Liver (tissue), 3 donors: ENCODE measurements around the gene SNX10.

Experiments
- GABPA ChIP-seq, 2 donors: IDR thresholded peaks in 1 of 2; conservative IDR thresholded peaks in 1 of 2; 2 replicates each; pipeline ENCODE4 v1.6.1; 2016; ENCODE audit warnings: antibody characterized with exemption in 2 of 2, mild to moderate bottlenecking in 1 of 2, moderate library complexity in 1 of 2
- JUND ChIP-seq, 2 donors: IDR thresholded peaks; 2 replicates each; pipeline ENCODE4 v1.6.1; 2016; ENCODE audit warnings: antibody characterized with exemption in 2 of 2
- NR2F2 ChIP-seq: IDR thresholded peaks from 2 replicates; pipeline ENCODE4 v1.6.1; 2016; ENCODE audit warnings: antibody characterized with exemption
- RAD21 ChIP-seq, 2 donors: IDR thresholded peaks; 2 replicates each; pipeline ENCODE4 v1.6.1; 2016; ENCODE audit warnings: antibody characterized with exemption in 2 of 2, mild to moderate bottlenecking in 2 of 2
- SP1 ChIP-seq: IDR thresholded peaks from 2 replicates; pipeline ENCODE4 v1.6.1; 2018; ENCODE audit warnings: antibody characterized with exemption, mild to moderate bottlenecking
- TAF1 ChIP-seq: conservative IDR thresholded peaks from 2 replicates; pipeline ENCODE4 v1.6.1; 2016; ENCODE audit warnings: antibody characterized with exemption, mild to moderate bottlenecking
- YY1 ChIP-seq: IDR thresholded peaks from 2 replicates; pipeline ENCODE4 v1.6.1; 2016; ENCODE audit warnings: antibody characterized with exemption, mild to moderate bottlenecking
- TF ChIP-seq, protein P1 (sequence below): fragments of 150-350 bp; IDR thresholded peaks from 2 replicates; pipeline ENCODE4 v1.5.1; 2017; ENCODE audit warnings: improper control_type of control experiment, low read depth, low read length; ENCODE audit not compliant: missing input control
- donor health status: healthy.
- donor health status: healthy.

DNA sequence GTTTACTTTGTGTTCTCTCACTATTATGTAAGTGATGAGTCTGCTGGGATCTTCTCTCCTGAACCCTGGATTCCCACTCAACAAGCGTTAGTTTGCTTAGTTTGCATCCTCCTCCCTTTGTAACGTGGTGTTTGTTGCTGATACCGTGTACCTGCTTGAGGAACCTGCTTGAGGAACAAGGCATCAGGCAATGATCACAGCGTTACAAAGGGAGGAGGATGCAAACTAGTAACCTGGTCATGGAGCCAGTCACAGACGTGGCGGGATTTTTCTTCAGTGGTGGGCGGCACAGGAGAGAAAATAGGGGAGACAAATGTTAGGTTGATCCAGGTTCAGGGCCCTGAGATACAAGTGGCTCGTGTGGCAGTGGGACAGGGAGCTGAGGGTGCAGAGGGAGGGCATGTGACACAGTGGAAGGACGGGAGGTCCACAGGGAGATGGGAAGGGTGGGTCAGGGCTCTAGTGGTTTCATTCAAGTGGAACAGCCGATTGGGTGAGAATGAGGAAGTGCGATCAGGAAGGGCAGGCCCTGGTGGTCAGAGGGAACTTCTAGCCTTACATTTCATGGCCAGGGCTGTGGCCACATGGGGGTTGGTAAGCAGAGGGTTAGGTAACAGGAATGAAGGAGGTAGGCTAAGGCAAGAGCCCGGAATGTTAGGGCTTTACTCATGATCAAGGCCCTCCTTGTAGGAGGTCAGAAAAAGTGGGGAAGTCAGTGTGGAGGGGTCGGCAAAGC lies 38.0 kb downstream of the SNX10 start:
- TF ChIP-seq TAF1: no peak
- TF ChIP-seq, protein P1, sequence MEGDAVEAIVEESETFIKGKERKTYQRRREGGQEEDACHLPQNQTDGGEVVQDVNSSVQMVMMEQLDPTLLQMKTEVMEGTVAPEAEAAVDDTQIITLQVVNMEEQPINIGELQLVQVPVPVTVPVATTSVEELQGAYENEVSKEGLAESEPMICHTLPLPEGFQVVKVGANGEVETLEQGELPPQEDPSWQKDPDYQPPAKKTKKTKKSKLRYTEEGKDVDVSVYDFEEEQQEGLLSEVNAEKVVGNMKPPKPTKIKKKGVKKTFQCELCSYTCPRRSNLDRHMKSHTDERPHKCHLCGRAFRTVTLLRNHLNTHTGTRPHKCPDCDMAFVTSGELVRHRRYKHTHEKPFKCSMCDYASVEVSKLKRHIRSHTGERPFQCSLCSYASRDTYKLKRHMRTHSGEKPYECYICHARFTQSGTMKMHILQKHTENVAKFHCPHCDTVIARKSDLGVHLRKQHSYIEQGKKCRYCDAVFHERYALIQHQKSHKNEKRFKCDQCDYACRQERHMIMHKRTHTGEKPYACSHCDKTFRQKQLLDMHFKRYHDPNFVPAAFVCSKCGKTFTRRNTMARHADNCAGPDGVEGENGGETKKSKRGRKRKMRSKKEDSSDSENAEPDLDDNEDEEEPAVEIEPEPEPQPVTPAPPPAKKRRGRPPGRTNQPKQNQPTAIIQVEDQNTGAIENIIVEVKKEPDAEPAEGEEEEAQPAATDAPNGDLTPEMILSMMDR: no peak
- no peak for TF ChIP-seq YY1
- TF ChIP-seq RAD21 (IDR thresholded peaks at IDR 0.05): no peak
- TF ChIP-seq SP1: no peak
- no peak for TF ChIP-seq GABPA (IDR thresholded peaks at IDR 0.05 in 1 of 2, conservative IDR thresholded peaks at IDR 0.05 in 1 of 2)
- no peak for TF ChIP-seq NR2F2
- no peak for TF ChIP-seq JUND (IDR thresholded peaks at IDR 0.05)
